Neuronal stem cell (in vitro differentiated cells): ENCODE measurements around the gene ATP1A4.

Experiments
- DNase-seq: peaks from one replicate; pipeline ENCODE4 v3.0.0-alpha.2; 2013; ENCODE audit warnings: low spot score
- H2AFZ ChIP-seq: one replicate; pipeline ENCODE4 v1.6.1; 2013; ENCODE audit warnings: mild to moderate bottlenecking, low read length, inconsistent platforms
- H2AK5ac ChIP-seq: 2 replicates; pipeline ENCODE4 v1.6.1; 2013; ENCODE audit warnings: low read depth, mild to moderate bottlenecking, inconsistent platforms, low read length, moderate library complexity, mixed read lengths
- H2BK120ac ChIP-seq: 2 replicates; pipeline ENCODE4 v1.6.1; 2013; ENCODE audit warnings: low read depth, mild to moderate bottlenecking, inconsistent platforms, low read length, moderate library complexity, mixed read lengths
- H2BK12ac ChIP-seq: one replicate; pipeline ENCODE4 v1.6.1; 2013; ENCODE audit warnings: low read length, inconsistent platforms
- H2BK15ac ChIP-seq: 2 replicates; pipeline ENCODE4 v1.6.1; 2013; ENCODE audit warnings: mild to moderate bottlenecking, low read length, inconsistent platforms, mixed read lengths
- H2BK5ac ChIP-seq: one replicate; pipeline ENCODE4 v1.6.1; 2013; ENCODE audit warnings: inconsistent platforms, mild to moderate bottlenecking, low read length, moderate library complexity
- H3K14ac ChIP-seq: one replicate; pipeline ENCODE4 v1.6.1; 2013; ENCODE audit warnings: low read length, inconsistent platforms
- H3K18ac ChIP-seq: 2 replicates; pipeline ENCODE4 v1.6.1; 2013; ENCODE audit warnings: low read length, inconsistent platforms
- H3K23ac ChIP-seq: 2 replicates; pipeline ENCODE4 v1.6.1; 2013; ENCODE audit warnings: low read depth, mild to moderate bottlenecking, mixed read lengths, low read length, inconsistent platforms; ENCODE audit not compliant: poor library complexity
- H3K27ac ChIP-seq: replicated peaks from 3 replicates; pipeline ENCODE4 v1.5.1; 2013; ENCODE audit warnings: low read length, inconsistent platforms
- H3K27me3 ChIP-seq, 3 experiments: 2 replicates each; pipeline ENCODE4 v1.6.1; 2013; ENCODE audit warnings: low read length in 3 of 3, mild to moderate bottlenecking in 2 of 3, inconsistent platforms in 1 of 3, low read depth in 1 of 3, mixed read lengths in 1 of 3, moderate library complexity in 1 of 3; ENCODE audit not compliant: control insufficient read depth in 3 of 3, insufficient read depth in 3 of 3
- H3K36me3 ChIP-seq, 2 donors: replicated peaks in 1 of 2; 2 replicates each; pipeline ENCODE4 v1.6.1; 2013; ENCODE audit warnings: low read length in 2 of 2; ENCODE audit not compliant: control insufficient read depth in 2 of 2, insufficient read depth in 2 of 2
- H3K4ac ChIP-seq: 2 replicates; pipeline ENCODE4 v1.6.1; 2013; ENCODE audit warnings: inconsistent platforms, mild to moderate bottlenecking, low read length, moderate library complexity
- H3K4me1 ChIP-seq, 2 donors: 1 replicate in 1 of 2; 2 replicates in 1 of 2; pipeline ENCODE4 v1.6.1; 2013; ENCODE audit warnings: low read length in 2 of 2, low read depth in 1 of 2; ENCODE audit not compliant: control insufficient read depth in 2 of 2, insufficient read depth in 1 of 2
- H3K4me2 ChIP-seq: one replicate; pipeline ENCODE4 v1.6.1; 2013; ENCODE audit warnings: mild to moderate bottlenecking, low read length, inconsistent platforms; ENCODE audit not compliant: insufficient read depth, poor library complexity, severe bottlenecking
- H3K4me3 ChIP-seq, 2 donors: 2 replicates each; pipeline ENCODE4 v1.5.1; 2013; ENCODE audit warnings: low read length in 2 of 2, mild to moderate bottlenecking in 2 of 2, inconsistent platforms in 1 of 2, moderate library complexity in 1 of 2
- H3K79me1 ChIP-seq: one replicate; pipeline ENCODE4 v1.6.1; 2013; ENCODE audit warnings: low read depth, mild to moderate bottlenecking, inconsistent platforms, low read length, moderate library complexity
- H3K9ac ChIP-seq: one replicate; pipeline ENCODE4 v1.6.1; 2013; ENCODE audit warnings: mild to moderate bottlenecking, low read depth, low read length, inconsistent platforms; ENCODE audit not compliant: poor library complexity
- H3K9me3 ChIP-seq, 2 donors: replicated peaks in 1 of 2; 2 replicates each; pipeline versions ENCODE3 to v1.6.1; 2013; ENCODE audit warnings: low read length in 2 of 2, mild to moderate bottlenecking in 2 of 2, inconsistent platforms in 1 of 2, low read depth in 1 of 2, mixed read lengths in 1 of 2, moderate library complexity in 1 of 2; ENCODE audit not compliant: control insufficient read depth in 2 of 2, insufficient read depth in 1 of 2
- H4K8ac ChIP-seq: one replicate; pipeline ENCODE4 v1.6.1; 2013; ENCODE audit warnings: low read depth, mild to moderate bottlenecking, inconsistent platforms, low read length, moderate library complexity
- H4K91ac ChIP-seq: one replicate; pipeline ENCODE4 v1.6.1; 2013; ENCODE audit warnings: low read length, low read depth, mild to moderate bottlenecking, inconsistent platforms; ENCODE audit not compliant: poor library complexity
- WGBS, 2 donors: extraction: QIAGEN DNeasy Blood & Tissue Kit; methylation state at CpG; one replicate each; pipeline ENCODE4 v1.1.7; 2013; ENCODE audit warnings: missing lambda C conversion rate in 2 of 2, mixed read lengths in 1 of 2; ENCODE audit not compliant: insufficient read length in 2 of 2, insufficient replicate concordance in 1 of 2; ENCODE audit errors: extremely low coverage in 2 of 2; 5-methylcytosine and 5-hydroxymethylcytosine counted together

ATP1A4 gene

DNA sequence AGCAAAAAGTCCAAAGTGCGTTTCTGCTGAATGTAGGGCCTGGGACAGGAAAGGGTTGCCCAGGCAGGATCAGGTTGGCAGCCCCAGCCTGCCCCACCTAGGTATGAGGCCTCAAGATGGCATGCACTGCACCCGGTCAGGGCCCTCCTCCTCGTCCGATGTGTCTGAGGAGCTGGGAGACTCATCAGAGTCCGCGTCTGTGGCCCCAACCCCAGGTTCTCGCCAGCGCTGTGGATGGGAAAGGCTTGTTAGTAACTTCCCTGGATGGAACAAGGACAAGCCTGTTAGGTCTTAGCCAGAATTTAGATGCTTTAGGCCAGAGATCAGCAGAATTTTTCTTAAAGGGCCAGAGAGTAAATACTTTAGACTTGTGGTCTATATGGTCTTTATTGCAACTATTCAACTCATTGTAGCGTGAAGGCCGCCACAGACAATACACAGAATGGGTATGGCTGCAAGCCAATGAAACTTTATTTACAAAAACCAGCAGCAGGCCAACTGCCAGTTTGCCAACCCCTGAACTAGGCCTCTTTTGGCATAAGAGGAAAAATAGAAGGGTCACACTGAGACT, 66.2 kb downstream of the ATP1A4 start:
- H3K9ac ChIP-seq = no peak overlapping the region
- no peak overlapping the region for H3K27ac ChIP-seq
- H2BK5ac ChIP-seq = no peak overlapping the region
- H3K18ac ChIP-seq = no peak overlapping the region
- no peak overlapping the region for H2BK12ac ChIP-seq
- no peak overlapping the region for H3K23ac ChIP-seq
- no peaks in the 10 kb centered on the region for H3K9me3 ChIP-seq
- WGBS, 2 donors = no CpG with 5 or more reads among the region's 10 CpGs
- peaks cover 57 to 100% of the 10 kb centered on the region in 2 donors for H3K36me3 ChIP-seq
- no peak for DNase-seq
- H2AFZ ChIP-seq = no peak overlapping the region
- no peak overlapping the region for H4K91ac ChIP-seq
- H2AK5ac ChIP-seq = no peak overlapping the region
- no peaks in the 10 kb centered on the region for H3K27me3 ChIP-seq
- no peak overlapping the region for H3K4me2 ChIP-seq
- H3K4me3 ChIP-seq = no peak overlapping the region
- no peak overlapping the region for H2BK15ac ChIP-seq
- no peak overlapping the region for H3K4ac ChIP-seq
- H3K4me1 ChIP-seq = peaks cover 0 to 4% of the 10 kb centered on the region in 2 donors
- H3K79me1 ChIP-seq = no peaks in the 10 kb centered on the region
- H3K14ac ChIP-seq = no peak overlapping the region
- H2BK120ac ChIP-seq = no peak overlapping the region
- no peak overlapping the region for H4K8ac ChIP-seq

DNA sequence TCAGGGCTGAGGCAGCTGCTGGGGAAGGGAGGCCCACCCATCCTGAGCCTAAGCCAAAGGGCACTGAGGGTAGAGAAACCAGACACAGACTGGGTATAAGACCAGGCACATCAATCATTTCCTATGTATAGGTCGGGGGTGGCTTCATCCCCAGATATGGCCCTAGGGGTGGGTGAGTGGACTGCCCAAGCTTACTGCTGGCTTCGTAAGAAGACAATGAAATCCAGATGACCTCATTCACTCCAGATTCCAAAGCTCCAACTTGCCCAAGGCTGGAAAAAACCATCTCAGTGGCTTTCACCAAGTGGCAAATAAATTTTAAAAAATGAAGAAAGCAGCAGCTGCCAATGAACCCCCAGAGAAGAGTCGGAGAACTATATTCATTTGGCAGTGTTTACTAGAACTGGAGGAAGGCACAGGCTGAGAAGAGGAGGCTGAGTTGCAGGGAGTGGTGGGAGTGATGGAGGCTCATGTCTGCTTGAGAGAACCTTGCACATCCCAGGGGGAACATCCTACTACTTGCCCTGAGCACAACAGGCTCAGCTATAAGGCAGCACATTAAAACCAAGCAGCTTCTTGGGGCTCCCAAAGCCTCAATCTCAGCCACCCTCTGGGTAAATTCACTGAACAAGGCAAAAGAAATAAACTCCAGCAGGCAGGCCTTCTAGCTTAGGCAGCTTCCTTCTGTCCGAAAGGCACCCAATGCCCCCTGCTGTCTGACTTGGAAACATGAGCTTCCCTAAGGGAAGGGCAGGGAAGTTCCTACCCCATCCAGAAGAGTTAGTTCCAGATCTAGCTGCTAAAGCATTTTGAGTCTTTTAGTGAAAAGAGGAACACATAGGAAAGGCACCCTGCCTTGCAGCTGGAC, 67.9 kb downstream of the ATP1A4 start:
- Histone ChIP-seq H2BK5ac (no peak overlapping the region), H3K4me3 (no peak overlapping the region), H3K9ac (no peak overlapping the region), H3K4me1 (peaks cover 0 to 4% of the 10 kb centered on the region in 2 donors), H3K14ac (no peak overlapping the region), H2BK12ac (no peak overlapping the region), H3K18ac (no peak overlapping the region), H4K8ac (no peak overlapping the region), H3K27me3 (no peaks in the 10 kb centered on the region), H3K36me3 (peaks cover 54 to 100% of the 10 kb centered on the region in 2 donors), H3K4ac (no peak overlapping the region), H3K9me3 (no peaks in the 10 kb centered on the region), H4K91ac (no peak overlapping the region), H3K27ac (no peak overlapping the region), H3K23ac (no peak overlapping the region), H2AFZ (no peak overlapping the region), H2BK15ac (no peak overlapping the region), H2BK120ac (no peak overlapping the region), H3K79me1 (no peaks in the 10 kb centered on the region), H3K4me2 (no peak overlapping the region), H2AK5ac (no peak overlapping the region)
- WGBS, 2 donors = no CpG with 5 or more reads among the region's 4 CpGs
- no peak for DNase-seq

DNA sequence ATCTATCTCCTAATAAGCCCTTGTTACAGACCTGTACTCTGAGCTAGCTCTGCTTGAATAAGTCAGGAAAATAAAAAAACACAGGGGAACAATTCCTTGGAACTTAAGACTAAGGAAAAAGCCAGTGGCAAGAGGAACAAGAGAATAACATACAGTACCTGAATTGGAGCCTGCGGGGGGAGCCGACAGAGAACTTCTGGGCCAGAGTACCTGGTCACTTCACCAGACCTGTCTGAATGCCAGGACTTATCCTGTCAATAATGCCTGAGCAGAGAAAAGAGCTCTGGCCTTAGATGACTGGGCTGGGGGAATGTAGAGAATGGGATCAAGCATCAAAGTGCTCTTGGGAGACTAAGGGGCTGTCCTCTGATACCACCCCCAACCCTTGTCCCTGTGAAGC, 68.9 kb downstream of the ATP1A4 start:
- WGBS, 2 donors = no CpG with 5 or more reads among the region's 2 CpGs
- H3K4ac ChIP-seq = no peak overlapping the region
- H2BK12ac ChIP-seq = no peak overlapping the region
- peaks cover 0 to 4% of the 10 kb centered on the region in 2 donors for H3K4me1 ChIP-seq
- no peak overlapping the region for H3K4me3 ChIP-seq
- H3K79me1 ChIP-seq = no peaks in the 10 kb centered on the region
- no peaks in the 10 kb centered on the region for H3K27me3 ChIP-seq
- no peak overlapping the region for H3K14ac ChIP-seq
- H2AFZ ChIP-seq = no peak overlapping the region
- H4K8ac ChIP-seq = no peak overlapping the region
- H3K27ac ChIP-seq = no peak overlapping the region
- H3K9me3 ChIP-seq = no peaks in the 10 kb centered on the region
- no peak overlapping the region for H2BK120ac ChIP-seq
- H2AK5ac ChIP-seq = no peak overlapping the region
- H3K18ac ChIP-seq = no peak overlapping the region
- no peak overlapping the region for H2BK5ac ChIP-seq
- H3K36me3 ChIP-seq = peaks cover 53 to 100% of the 10 kb centered on the region in 2 donors
- no peak overlapping the region for H2BK15ac ChIP-seq
- H3K9ac ChIP-seq = no peak overlapping the region
- no peak overlapping the region for H3K4me2 ChIP-seq
- no peak for DNase-seq
- no peak overlapping the region for H3K23ac ChIP-seq
- H4K91ac ChIP-seq = no peak overlapping the region

DNA sequence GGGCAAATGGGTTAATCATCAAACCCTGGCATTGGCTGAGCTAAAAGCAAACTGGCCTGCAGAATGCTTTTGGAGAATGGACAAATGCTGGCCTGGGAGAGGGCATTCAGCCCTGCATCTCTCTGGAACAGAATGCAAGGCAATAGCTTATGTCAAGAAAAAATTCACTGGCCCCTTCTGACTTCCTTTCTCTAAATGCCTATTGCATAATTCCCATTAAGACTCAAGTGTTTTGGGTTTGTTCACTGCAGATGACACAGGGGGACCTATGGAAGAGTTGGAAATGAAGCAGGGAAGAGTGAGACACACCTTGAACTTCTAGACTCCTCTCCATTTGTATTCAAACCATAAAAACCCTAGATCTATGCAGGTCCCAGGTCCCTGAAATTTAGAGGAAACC, 69.7 kb downstream of the ATP1A4 start:
- Histone ChIP-seq H3K4me2 (no peak overlapping the region), H3K4ac (no peak overlapping the region), H3K9me3 (no peaks in the 10 kb centered on the region), H4K8ac (no peak overlapping the region), H3K14ac (no peak overlapping the region), H2AFZ (no peak overlapping the region), H3K9ac (no peak overlapping the region), H2BK120ac (no peak overlapping the region), H4K91ac (no peak overlapping the region), H2BK12ac (no peak overlapping the region), H3K27ac (no peak overlapping the region), H2BK15ac (no peak overlapping the region), H2BK5ac (no peak overlapping the region), H3K23ac (no peak overlapping the region), H3K79me1 (no peaks in the 10 kb centered on the region), H3K36me3 (peaks cover 50 to 100% of the 10 kb centered on the region in 2 donors), H3K4me3 (no peak overlapping the region), H2AK5ac (no peak overlapping the region), H3K18ac (no peak overlapping the region), H3K27me3 (no peaks in the 10 kb centered on the region), H3K4me1 (peaks cover 0 to 4% of the 10 kb centered on the region in 2 donors)
- DNase-seq = no peak
